Measurements from ENCODE around the gene DYNLL2.
"Not testable (repeated sequence)": the region's sequence is repeated elsewhere in the genome, so short reads cannot be mapped to it uniquely, and the experiment has no call there.

The DYNLL2 gene

DNA sequence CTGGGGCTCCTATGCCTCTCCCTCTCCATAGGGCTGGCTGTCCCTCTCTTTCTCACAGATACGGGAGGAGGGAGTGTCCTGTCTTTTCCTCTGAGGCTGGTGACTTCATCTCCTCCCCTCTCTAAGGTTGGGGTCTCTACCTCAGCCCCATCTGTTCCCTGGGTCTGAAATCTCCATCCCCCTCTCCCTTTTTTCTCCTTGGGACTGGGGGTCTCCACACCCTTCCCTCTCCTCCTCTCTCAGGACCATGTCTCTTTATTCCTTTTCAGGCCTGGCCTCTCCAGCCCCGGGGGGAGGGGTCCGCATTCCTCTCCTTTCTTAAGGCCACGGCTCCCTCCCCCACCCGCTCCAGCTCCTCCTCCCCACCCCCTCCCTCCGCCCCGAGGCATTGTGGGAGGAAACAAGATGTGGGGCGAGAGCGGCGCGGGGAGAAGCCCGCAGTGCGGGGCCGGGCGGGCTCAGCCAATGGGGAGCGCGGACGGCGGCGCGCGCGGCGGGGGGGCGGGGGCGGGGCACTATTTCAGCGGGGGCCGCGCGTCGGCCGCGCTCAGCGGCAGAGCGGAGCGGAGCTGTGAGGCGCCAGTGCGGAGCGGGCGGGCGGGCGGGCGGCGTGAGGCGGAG is at the start of gene DYNLL2:
DYNLL2 (plus strand) TSS at position 550 of the 621 bp plus-strand sequence. CDS start 3,672 bp downstream, outside the sequence.
- peaks cover 7% of the 10 kb centered on the region for H3K36me3 Mint-ChIP-seq
- H3K4me1 Mint-ChIP-seq = peaks cover 34% of the 10 kb centered on the region
- H3K27me3 Mint-ChIP-seq = no peaks in the 10 kb centered on the region
- H3K9me3 Mint-ChIP-seq = no peaks in the 10 kb centered on the region
- peak within 1 kb of the TSS; percentile 90 for H3K4me3 Mint-ChIP-seq
- peak within 1 kb of the TSS; percentile 92 for H3K27ac Mint-ChIP-seq

DNA sequence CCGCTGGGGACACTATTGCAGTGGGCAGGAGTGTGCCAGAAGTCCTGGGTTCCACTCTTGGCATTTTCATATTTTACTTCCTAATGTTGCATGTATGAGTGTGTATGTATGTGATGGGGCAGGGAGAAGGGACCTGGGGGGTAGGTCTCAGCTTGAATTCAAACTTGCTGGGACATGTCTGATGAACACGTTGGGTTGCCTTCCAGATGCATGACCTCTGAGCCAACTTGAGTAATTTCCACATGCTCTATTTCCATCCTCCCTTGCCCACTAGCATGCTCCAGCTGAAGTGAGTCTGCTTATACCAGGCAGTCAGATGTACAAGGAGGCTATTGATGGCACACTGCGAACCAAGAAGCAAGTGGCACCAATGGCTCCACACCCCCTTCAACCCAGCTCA is 43.2 kb upstream of the DYNLL2 start:
- no peak overlapping the region for H3K27ac Mint-ChIP-seq
- no peaks in the 10 kb centered on the region for H3K9me3 Mint-ChIP-seq
- no peaks in the 10 kb centered on the region for H3K36me3 Mint-ChIP-seq
- H3K27me3 Mint-ChIP-seq = peaks cover 4% of the 10 kb centered on the region
- no peaks in the 10 kb centered on the region for H3K4me1 Mint-ChIP-seq
- no peak overlapping the region for H3K4me3 Mint-ChIP-seq

DNA sequence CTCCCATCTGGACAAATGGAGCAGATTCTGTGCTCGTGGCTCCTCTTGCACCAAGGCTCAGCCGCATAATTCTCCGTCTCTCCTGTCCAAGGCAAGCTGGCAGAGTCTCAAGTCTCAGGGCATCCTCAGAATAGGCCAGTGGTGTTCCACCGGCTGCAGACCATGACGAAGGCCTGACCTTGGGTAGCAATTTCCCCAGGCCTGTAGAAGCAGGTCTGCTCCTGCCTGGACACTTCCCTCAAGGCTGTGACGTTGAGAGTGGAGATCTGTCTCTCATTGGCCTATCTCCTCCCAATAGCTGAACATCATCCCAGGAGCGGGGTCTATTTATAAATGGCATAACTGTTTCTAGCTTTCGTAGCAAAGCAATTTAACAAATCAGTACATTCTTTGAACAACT is 42.8 kb upstream of the DYNLL2 start:
- Mint-ChIP-seq H3K4me1 (no peaks in the 10 kb centered on the region), H3K27me3 (peaks cover 4% of the 10 kb centered on the region), H3K4me3 (no peak overlapping the region), H3K27ac (no peak overlapping the region), H3K36me3 (no peaks in the 10 kb centered on the region), H3K9me3 (no peaks in the 10 kb centered on the region)

DNA sequence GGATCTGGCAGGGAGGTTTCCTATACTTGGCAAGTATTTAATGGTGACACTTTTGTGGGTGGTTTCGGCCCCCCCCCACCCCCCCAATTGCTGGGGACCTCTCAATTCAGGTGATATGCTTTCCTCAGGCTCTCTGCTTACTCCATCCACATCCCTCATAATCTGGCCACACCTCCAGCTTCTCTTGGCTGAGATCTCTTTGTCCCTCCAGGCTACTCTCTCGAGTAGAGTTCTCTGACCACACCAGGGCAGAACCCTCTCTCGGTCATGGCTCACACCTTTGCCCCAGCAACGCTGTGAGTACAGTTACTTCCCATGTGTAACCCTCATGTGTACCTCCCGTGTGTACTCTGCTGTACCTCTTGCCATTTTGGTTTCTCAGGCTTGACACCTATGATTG is 42.1 kb upstream of the DYNLL2 start:
- H3K27me3 Mint-ChIP-seq = peaks cover 4% of the 10 kb centered on the region

DNA sequence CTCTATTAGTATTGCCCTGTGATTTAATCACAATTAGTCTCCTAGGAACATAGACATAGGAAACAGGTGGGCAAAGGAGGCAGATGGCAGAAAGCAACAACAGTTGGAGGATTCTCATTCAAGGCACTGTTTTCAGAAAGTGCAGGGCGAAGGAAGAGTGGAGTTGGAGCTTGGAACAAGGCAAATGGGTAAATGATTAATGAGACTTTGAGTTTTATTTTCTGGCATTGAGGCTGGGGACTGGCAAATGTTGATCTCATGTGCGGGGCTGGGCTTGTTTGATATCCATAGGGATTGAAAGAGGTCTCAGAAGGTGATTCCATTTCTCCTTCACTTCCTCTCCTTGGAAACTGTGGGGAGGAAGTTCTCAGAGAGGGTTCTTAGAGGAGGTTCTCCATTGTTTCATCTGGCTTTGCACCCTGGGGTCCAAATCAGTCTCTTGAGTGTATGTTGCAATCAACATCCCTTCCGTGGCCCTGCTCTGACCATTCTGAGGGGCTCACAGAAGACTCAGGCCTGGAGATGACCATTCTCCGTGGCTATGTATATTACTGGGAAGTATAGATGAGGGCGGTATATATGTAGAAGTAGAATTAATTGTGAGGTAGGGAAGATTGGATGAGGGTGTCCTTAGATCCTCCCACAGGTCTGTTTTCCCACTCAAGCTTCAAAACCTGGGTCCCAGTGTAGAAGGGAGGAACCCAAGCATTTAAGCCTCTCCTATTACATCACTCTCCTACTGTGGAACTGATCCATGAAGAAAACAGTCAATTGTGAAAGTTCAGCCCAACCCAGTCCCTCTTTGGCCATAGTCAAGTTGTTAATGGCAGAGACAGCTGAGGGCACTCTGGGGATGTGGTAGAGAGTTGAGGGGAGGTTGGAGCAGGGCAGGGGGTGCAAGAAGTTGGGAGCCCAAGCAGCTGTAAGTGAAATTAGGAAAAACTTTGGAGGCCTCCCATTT is 39.7 kb upstream of the DYNLL2 start:
- no peaks in the 10 kb centered on the region for H3K4me1 Mint-ChIP-seq
- H3K4me3 Mint-ChIP-seq = no peak overlapping the region
- no peaks in the 10 kb centered on the region for H3K9me3 Mint-ChIP-seq
- H3K27me3 Mint-ChIP-seq = peaks cover 4% of the 10 kb centered on the region
- H3K36me3 Mint-ChIP-seq = no peaks in the 10 kb centered on the region
- H3K27ac Mint-ChIP-seq = no peak overlapping the region

More for the DNA sequence above, 42.1 kb upstream of the DYNLL2 start:
- H3K4me3 Mint-ChIP-seq = no peak overlapping the region
- no peaks in the 10 kb centered on the region for H3K36me3 Mint-ChIP-seq
- H3K4me1 Mint-ChIP-seq = no peaks in the 10 kb centered on the region
- no peaks in the 10 kb centered on the region for H3K9me3 Mint-ChIP-seq
- no peak overlapping the region for H3K27ac Mint-ChIP-seq

DNA sequence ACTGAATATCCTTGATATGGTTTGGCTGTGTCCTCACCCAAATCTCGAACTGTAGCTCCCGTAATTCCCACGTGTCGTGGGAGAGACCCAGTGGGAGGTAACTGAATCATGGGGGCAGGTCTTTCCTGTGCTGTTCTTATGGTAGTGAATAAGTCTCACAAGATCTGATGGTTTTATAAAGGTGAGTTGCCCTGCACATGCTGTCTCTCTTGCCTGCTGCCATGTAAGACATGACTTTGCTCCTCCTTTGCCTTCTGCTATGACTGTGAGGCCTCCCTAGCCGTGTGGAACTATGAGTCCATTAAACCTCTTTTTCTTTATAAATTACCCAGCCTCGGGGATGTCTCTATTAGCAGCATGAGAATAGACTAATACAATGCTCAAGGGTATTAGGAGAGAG is 39.0 kb upstream of the DYNLL2 start:
- H3K27ac Mint-ChIP-seq, H3K27me3 Mint-ChIP-seq, H3K4me3 Mint-ChIP-seq, H3K4me1 Mint-ChIP-seq, H3K9me3 Mint-ChIP-seq, H3K36me3 Mint-ChIP-seq: not testable (repeated sequence)

DNA sequence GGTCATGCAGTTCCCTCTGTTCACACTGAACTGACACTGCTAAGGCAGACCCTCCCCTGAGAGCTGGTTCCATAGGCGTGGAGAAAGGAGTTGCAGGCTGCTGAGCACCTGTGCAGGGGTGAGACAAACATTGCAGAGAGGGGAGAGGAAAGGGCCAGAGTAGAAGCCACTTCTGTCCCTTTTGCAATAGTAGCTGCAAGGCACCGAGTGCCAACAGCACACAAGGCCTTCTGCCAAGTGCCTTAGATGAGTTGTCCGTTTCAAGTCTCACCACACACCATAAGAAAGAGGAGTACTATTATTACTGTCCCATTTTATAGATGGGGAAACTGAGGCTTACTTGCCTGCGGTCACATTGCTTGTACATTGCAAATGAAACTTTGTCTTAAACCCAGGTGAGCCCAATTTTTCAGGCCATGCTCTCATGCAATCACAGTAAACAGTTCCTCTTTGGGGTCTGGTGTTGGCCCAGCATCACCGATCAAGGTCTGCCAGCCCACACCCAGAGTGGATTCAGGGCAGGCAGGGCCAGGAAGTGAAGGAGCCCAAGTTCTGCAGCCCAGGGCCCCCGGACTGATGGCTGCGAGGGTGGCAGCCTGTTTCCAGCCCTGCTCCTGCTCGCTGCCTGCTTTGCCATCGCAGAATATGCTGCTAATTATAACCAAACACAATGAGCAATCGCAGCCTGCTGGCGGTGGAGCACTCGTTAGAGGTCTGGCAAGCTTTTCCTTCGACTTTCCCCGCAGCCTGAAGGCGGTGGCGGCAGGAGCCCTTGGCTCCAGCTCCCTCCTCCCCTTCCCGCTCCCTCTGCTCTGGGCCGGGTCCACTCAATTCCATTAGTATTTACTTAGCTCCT is 36.8 kb upstream of the DYNLL2 start:
- Mint-ChIP-seq H3K4me1 (no peaks in the 10 kb centered on the region), H3K4me3 (no peak overlapping the region), H3K27ac (no peak overlapping the region), H3K27me3 (peaks cover 4% of the 10 kb centered on the region), H3K36me3 (no peaks in the 10 kb centered on the region), H3K9me3 (no peaks in the 10 kb centered on the region)

DNA sequence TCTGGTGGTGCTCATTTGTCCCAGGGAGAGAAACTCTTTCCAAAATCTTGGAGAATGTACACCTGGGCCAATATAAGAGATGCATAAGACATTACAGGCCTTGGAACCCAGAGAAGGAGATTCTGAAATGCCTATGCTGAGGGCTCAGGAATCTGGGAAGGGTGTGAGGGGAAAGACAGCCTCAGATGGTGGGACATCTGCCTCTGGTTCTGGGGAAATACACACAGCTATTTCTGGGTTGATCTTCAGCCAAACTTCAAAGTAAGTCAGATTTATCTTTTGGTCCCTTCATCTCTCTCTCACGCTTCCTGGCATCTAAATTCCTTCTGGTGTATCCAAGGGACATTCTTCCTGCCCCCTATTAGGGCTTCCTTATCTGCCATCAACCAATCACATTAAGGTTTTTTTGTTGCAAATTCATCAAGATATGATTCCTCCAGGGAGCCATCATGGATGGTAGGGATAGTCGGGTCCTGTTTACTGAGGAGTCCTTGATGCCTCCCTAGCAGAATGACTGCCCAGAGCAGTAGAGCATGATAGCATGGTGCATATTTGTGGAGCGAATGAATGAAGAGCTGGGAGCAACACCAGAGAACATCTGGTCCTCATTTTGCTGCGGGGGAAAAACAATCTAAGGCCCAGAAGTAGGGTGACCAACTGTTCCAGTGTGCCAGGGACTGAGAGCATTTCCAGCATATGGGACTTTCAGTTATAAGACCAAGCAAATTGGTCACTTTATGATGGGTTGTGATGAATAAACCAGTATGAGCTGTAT is 35.7 kb upstream of the DYNLL2 start:
- no peaks in the 10 kb centered on the region for H3K9me3 Mint-ChIP-seq
- peaks cover 3% of the 10 kb centered on the region for H3K4me1 Mint-ChIP-seq
- no peaks in the 10 kb centered on the region for H3K36me3 Mint-ChIP-seq
- H3K27ac Mint-ChIP-seq = no peak overlapping the region
- peaks cover 4% of the 10 kb centered on the region for H3K27me3 Mint-ChIP-seq
- no peak overlapping the region for H3K4me3 Mint-ChIP-seq

DNA sequence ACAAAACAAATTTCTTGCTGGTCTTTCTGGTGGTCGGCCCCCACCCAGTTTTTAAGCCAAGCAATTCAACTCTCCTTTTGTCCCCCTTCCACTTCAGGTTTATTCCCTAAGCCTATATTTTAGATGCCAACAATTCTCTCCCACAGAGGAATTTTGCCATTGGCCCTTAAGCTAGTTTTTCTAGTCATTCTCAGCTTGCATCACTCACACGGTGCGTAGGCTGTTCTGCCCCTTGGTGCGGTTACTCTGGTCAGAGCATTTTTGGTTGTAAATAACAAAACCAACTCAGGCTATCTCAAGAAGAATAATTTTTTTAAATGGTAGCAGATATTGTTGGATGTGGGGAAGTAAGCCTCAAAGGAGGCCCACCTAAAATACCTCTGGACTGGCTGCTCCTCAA is 33.7 kb upstream of the DYNLL2 start:
- H3K4me3 Mint-ChIP-seq = no peak overlapping the region
- no peaks in the 10 kb centered on the region for H3K9me3 Mint-ChIP-seq
- no peaks in the 10 kb centered on the region for H3K27me3 Mint-ChIP-seq
- no peak overlapping the region for H3K27ac Mint-ChIP-seq
- peaks cover 18% of the 10 kb centered on the region for H3K4me1 Mint-ChIP-seq
- H3K36me3 Mint-ChIP-seq = no peaks in the 10 kb centered on the region

DNA sequence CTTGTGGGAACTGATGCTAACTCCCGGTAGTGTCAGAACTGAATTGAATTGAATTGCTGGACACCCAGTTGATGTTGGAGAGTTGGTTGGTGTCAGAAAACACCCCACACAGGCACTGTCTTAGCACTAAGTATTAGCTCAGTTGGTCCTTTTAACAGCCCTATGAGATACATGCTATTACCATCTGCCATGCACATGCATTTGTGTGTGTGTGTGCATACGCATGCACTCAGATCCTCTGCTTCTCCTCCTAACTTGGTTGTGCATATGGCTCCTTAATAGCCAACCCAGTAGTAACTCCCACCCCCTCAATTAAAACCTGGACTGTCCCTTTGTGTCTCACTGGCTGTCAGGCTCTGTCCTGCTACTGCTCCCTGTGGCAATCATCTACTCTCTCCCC is 32.3 kb upstream of the DYNLL2 start:
- H3K9me3 Mint-ChIP-seq = no peaks in the 10 kb centered on the region
- H3K36me3 Mint-ChIP-seq = no peaks in the 10 kb centered on the region
- no peaks in the 10 kb centered on the region for H3K27me3 Mint-ChIP-seq
- H3K4me1 Mint-ChIP-seq = peaks cover 18% of the 10 kb centered on the region
- no peak overlapping the region for H3K27ac Mint-ChIP-seq
- no peak overlapping the region for H3K4me3 Mint-ChIP-seq

DNA sequence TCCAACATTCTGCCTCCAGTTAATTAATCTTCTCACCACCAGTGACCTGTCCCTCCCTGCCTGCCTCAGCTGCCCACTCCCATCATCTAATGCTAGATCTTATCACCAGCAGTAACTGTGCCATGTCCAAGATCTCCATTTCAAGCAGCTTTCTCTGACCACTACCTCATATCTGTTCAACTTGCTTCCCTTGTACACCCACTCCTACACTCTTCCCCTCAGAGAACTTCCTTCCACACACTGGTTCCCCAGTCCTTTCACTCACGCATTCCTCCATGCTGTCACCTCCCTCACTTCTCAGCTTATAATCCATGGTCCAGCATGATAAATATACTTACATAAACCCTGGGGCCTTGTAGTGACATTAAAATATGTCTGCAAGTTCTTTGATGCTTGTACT is 31.8 kb upstream of the DYNLL2 start:
- H3K36me3 Mint-ChIP-seq = no peaks in the 10 kb centered on the region
- H3K9me3 Mint-ChIP-seq = no peaks in the 10 kb centered on the region
- peaks cover 18% of the 10 kb centered on the region for H3K4me1 Mint-ChIP-seq
- no peak overlapping the region for H3K4me3 Mint-ChIP-seq
- H3K27ac Mint-ChIP-seq = no peak overlapping the region
- H3K27me3 Mint-ChIP-seq = no peaks in the 10 kb centered on the region

DNA sequence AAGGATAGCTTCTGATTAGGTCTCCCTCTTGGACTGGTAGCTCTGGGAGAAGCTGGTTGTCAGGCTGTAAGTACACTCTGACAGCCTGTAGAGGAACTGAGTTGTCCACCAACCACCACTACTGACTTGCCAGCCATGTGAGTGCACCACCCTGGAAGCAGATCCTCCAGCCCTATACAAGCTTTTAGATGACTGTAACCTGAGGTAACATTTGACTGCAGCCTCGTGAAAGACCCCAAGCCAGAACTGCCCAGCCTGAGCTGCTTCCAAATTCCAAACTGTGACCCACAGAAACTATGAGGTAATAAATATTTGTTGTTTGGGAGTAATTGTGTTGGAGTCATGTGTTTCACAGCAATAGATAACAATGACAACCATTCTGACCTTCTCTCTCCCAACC is 30.8 kb upstream of the DYNLL2 start:
- Mint-ChIP-seq H3K27me3 (no peaks in the 10 kb centered on the region), H3K4me1 (peaks cover 18% of the 10 kb centered on the region), H3K4me3 (no peak overlapping the region), H3K27ac (no peak overlapping the region), H3K36me3 (no peaks in the 10 kb centered on the region), H3K9me3 (no peaks in the 10 kb centered on the region)

DNA sequence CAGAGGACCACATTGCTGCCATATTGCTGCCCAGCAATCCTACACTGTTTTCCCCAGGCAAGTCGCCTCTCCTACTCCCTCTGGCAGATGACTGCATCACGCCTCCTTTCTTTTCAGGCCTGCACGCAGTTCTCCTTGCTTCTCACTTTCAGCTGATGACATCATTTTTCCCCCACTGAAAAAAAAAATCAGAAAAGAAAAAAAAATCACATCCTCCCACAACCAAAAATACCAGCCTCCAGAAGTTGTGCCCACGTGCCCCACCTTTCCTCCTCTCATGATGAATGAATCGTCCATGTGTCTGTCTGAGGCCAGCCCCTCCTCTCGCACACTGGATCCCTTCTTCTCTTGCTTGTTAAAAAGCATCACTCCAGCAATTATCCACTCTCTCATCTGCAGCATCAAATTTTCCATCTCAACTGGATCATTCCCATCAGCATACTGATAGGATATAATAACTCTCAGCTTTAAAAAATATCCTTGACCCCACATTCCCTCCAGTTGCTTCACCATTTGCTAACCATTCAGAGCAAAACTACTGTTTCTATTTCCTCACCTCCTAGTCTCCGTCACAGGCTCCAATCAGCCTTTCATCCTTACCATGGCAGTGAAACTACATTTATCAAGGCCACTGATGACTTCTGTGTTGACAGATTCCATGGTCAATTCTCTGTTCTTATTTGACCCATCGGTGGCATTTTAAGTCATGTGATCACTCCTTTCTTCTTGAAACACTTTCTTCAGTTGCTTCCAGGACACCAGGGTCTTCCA is 30.1 kb upstream of the DYNLL2 start:
- Mint-ChIP-seq H3K36me3 (no peaks in the 10 kb centered on the region), H3K27me3 (no peaks in the 10 kb centered on the region), H3K4me3 (no peak overlapping the region), H3K27ac (peak overlapping the region; percentile 59), H3K4me1 (peaks cover 18% of the 10 kb centered on the region), H3K9me3 (no peaks in the 10 kb centered on the region)

DNA sequence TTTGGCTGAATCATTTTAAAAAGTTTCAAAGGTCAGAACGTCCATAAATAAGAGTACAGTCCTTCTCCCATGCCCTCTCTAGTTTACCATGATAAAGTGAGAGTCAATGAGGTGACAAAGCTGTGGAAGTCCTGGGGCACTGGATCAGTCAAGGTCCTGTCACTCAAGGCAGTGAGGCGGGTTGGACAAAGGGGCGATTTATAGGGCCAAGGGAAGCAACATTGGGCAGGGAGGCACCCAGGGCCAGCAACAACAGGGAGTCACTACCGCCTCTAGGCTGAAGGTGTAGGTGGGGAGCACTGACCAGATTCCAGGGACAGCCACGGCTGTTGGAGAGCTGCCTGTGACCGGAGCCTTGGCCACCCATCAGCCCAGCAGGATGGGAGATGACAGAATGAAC is 28.6 kb upstream of the DYNLL2 start:
- Mint-ChIP-seq H3K4me1 (peaks cover 18% of the 10 kb centered on the region), H3K27me3 (no peaks in the 10 kb centered on the region), H3K9me3 (no peaks in the 10 kb centered on the region), H3K4me3 (no peak overlapping the region), H3K36me3 (no peaks in the 10 kb centered on the region), H3K27ac (peak overlapping the region; percentile 24)

All from activated naive CD4-positive, alpha-beta T cell treated with anti-CD3 and anti-CD28 coated beads, Interleukin-2, amount 50 U/mL, for 24 hours (primary cell).